ENCODE data around the gene NKX2-2. TPM values are rescaled to one million over a fixed set of nuclear protein-coding genes. Genes with fewer than 3 reads are reported as not detected.

Gene NKX2-2
- total RNA-seq, 1 donor from 2014 or later, result not detected

GRCh38 chr20:21505161-21505809 is 8.6 kb downstream of the NKX2-2 start:
- no peaks in the 10 kb centered on the region for H3K79me2 ChIP-seq (ENCODE audit: insufficient read depth, low read length)
- no peak for FAIRE-seq
- peak overlapping the region; percentile 86 for H2AFZ ChIP-seq (ENCODE audit: low read depth, low read length)
- no peaks in the 10 kb centered on the region for H3K36me3 Mint-ChIP-seq (ENCODE audit: low read depth, unreplicated experiment)
- H3K9me3 Mint-ChIP-seq (ENCODE audit: unreplicated experiment), result peaks cover 26% of the 10 kb centered on the region
- no peaks in the 10 kb centered on the region for H3K36me3 ChIP-seq (ENCODE audit: insufficient read depth, low read length)
- H3K27ac ChIP-seq (ENCODE audit: low read depth, low read length), result no peak overlapping the region
- TF ChIP-seq CTCF (IDR thresholded peaks at IDR 0.05; ENCODE audit: insufficient read depth, low read depth, low read length) (peak; percentile 90), EZH2 (IDR thresholded peaks at IDR 0.05; ENCODE audit: insufficient read depth, low read length) (no peak)
- peaks cover 53% of the 10 kb centered on the region for H3K27me3 ChIP-seq (ENCODE audit: insufficient read depth, low read length)
- no peak for DNase-seq (ENCODE audit: low read depth)
- H3K4me3 ChIP-seq (ENCODE audit: insufficient read depth, low read depth, low read length), result peak overlapping the region; percentile 50
- H3K9ac ChIP-seq (ENCODE audit: low read length), result no peak overlapping the region
- peak overlapping the region; percentile 71 for H3K4me3 Mint-ChIP-seq (ENCODE audit: unreplicated experiment)
- no peaks in the 10 kb centered on the region for H3K9me3 ChIP-seq (ENCODE audit: insufficient read depth, low read depth, low read length)
- H3K4me2 ChIP-seq (ENCODE audit: low read length), result peak overlapping the region; percentile 84
- H3K27me3 Mint-ChIP-seq (ENCODE audit: low read depth, unreplicated experiment), result peaks cover 55% of the 10 kb centered on the region
- peaks cover 11% of the 10 kb centered on the region for H3K4me1 ChIP-seq (ENCODE audit: insufficient read depth, low read length)
- H3K27ac Mint-ChIP-seq (ENCODE audit: unreplicated experiment), result peak overlapping the region; percentile 20
- peaks cover 4% of the 10 kb centered on the region for H3K4me1 Mint-ChIP-seq (ENCODE audit: low read depth, unreplicated experiment)
- H4K20me1 ChIP-seq (ENCODE audit: insufficient read depth, low read length), result peaks cover 6% of the 10 kb centered on the region

GRCh38 chr20:21504323-21504722 is 9.5 kb downstream of the NKX2-2 start:
- Mint-ChIP-seq H3K4me3 (ENCODE audit: unreplicated experiment) (no peak overlapping the region), H3K36me3 (ENCODE audit: low read depth, unreplicated experiment) (no peaks in the 10 kb centered on the region), H3K27me3 (ENCODE audit: low read depth, unreplicated experiment) (peaks cover 46% of the 10 kb centered on the region), H3K4me1 (ENCODE audit: low read depth, unreplicated experiment) (peaks cover 4% of the 10 kb centered on the region), H3K27ac (ENCODE audit: unreplicated experiment) (no peak overlapping the region), H3K9me3 (ENCODE audit: unreplicated experiment) (peaks cover 21% of the 10 kb centered on the region)
- peaks cover 6% of the 10 kb centered on the region for H4K20me1 ChIP-seq (ENCODE audit: insufficient read depth, low read length)
- H3K9me3 ChIP-seq (ENCODE audit: insufficient read depth, low read depth, low read length), result no peaks in the 10 kb centered on the region
- no peaks in the 10 kb centered on the region for H3K36me3 ChIP-seq (ENCODE audit: insufficient read depth, low read length)
- TF ChIP-seq EZH2 (IDR thresholded peaks at IDR 0.05; ENCODE audit: insufficient read depth, low read length), result no peak
- no peak for TF ChIP-seq CTCF (IDR thresholded peaks at IDR 0.05; ENCODE audit: insufficient read depth, low read depth, low read length)
- no peak overlapping the region for H3K9ac ChIP-seq (ENCODE audit: low read length)
- H3K4me2 ChIP-seq (ENCODE audit: low read length), result no peak overlapping the region
- H2AFZ ChIP-seq (ENCODE audit: low read depth, low read length), result no peak overlapping the region
- H3K4me3 ChIP-seq (ENCODE audit: insufficient read depth, low read depth, low read length), result no peak overlapping the region
- H3K4me1 ChIP-seq (ENCODE audit: insufficient read depth, low read length), result peaks cover 10% of the 10 kb centered on the region
- DNase-seq (ENCODE audit: low read depth) (no peak), FAIRE-seq (no peak)
- peaks cover 45% of the 10 kb centered on the region for H3K27me3 ChIP-seq (ENCODE audit: insufficient read depth, low read length)
- no peak overlapping the region for H3K27ac ChIP-seq (ENCODE audit: low read depth, low read length)
- H3K79me2 ChIP-seq (ENCODE audit: insufficient read depth, low read length), result no peaks in the 10 kb centered on the region

GRCh38 chr20:21503345-21503744 is 10.5 kb downstream of the NKX2-2 start:
- H3K4me1 Mint-ChIP-seq (ENCODE audit: low read depth, unreplicated experiment), result peaks cover 4% of the 10 kb centered on the region
- H3K9ac ChIP-seq (ENCODE audit: low read length), result no peak overlapping the region
- no peak overlapping the region for H3K4me3 Mint-ChIP-seq (ENCODE audit: unreplicated experiment)
- H3K36me3 ChIP-seq (ENCODE audit: insufficient read depth, low read length), result no peaks in the 10 kb centered on the region
- peaks cover 43% of the 10 kb centered on the region for H3K27me3 ChIP-seq (ENCODE audit: insufficient read depth, low read length)
- peaks cover 44% of the 10 kb centered on the region for H3K27me3 Mint-ChIP-seq (ENCODE audit: low read depth, unreplicated experiment)
- no peaks in the 10 kb centered on the region for H3K9me3 ChIP-seq (ENCODE audit: insufficient read depth, low read depth, low read length)
- FAIRE-seq, result no peak
- TF ChIP-seq CTCF (IDR thresholded peaks at IDR 0.05; ENCODE audit: insufficient read depth, low read depth, low read length) (no peak), EZH2 (IDR thresholded peaks at IDR 0.05; ENCODE audit: insufficient read depth, low read length) (no peak)
- H3K27ac ChIP-seq (ENCODE audit: low read depth, low read length), result no peak overlapping the region
- no peak overlapping the region for H3K4me3 ChIP-seq (ENCODE audit: insufficient read depth, low read depth, low read length)
- peaks cover 10% of the 10 kb centered on the region for H3K4me1 ChIP-seq (ENCODE audit: insufficient read depth, low read length)
- H4K20me1 ChIP-seq (ENCODE audit: insufficient read depth, low read length), result peaks cover 6% of the 10 kb centered on the region
- no peak overlapping the region for H3K4me2 ChIP-seq (ENCODE audit: low read length)
- H3K9me3 Mint-ChIP-seq (ENCODE audit: unreplicated experiment), result peaks cover 17% of the 10 kb centered on the region
- H3K27ac Mint-ChIP-seq (ENCODE audit: unreplicated experiment), result peak overlapping the region; percentile 67
- no peak overlapping the region for H2AFZ ChIP-seq (ENCODE audit: low read depth, low read length)
- no peaks in the 10 kb centered on the region for H3K36me3 Mint-ChIP-seq (ENCODE audit: low read depth, unreplicated experiment)
- DNase-seq (ENCODE audit: low read depth), result peak; percentile 83
- no peaks in the 10 kb centered on the region for H3K79me2 ChIP-seq (ENCODE audit: insufficient read depth, low read length)

Data from astrocyte (in vitro differentiated cells and primary cell).